ENCODE data around the gene BEND3. TPM values are rescaled to one million over a fixed set of nuclear protein-coding genes. Genes with fewer than 3 reads are reported as not detected.
"Not testable (repeated sequence)": the region's sequence is repeated elsewhere in the genome, so short reads cannot be mapped to it uniquely, and the experiment has no call there.

BEND3 gene
- total RNA-seq: 3.1 TPM
- long read RNA-seq, partial matches to known transcripts: 0 of 3 reads
- long read RNA-seq, other reads (novel, unspliced or antisense): 3 of 3 reads

- Histone ChIP-seq H3K4me1 (peaks cover 26% of the 10 kb centered on the region), H3K36me3 (no peaks in the 10 kb centered on the region), H3K27me3 (ENCODE audit: low read depth) (peaks cover 3% of the 10 kb centered on the region), H3K4me3 (peak within 1 kb of the TSS; percentile 80), H3K27ac (peak within 1 kb of the TSS; percentile 71), H3K9me3 (no peaks in the 10 kb centered on the region)
- intact Hi-C loops (cut with DNase I): no loop called here
- TF ChIP-seq, protein P1, sequence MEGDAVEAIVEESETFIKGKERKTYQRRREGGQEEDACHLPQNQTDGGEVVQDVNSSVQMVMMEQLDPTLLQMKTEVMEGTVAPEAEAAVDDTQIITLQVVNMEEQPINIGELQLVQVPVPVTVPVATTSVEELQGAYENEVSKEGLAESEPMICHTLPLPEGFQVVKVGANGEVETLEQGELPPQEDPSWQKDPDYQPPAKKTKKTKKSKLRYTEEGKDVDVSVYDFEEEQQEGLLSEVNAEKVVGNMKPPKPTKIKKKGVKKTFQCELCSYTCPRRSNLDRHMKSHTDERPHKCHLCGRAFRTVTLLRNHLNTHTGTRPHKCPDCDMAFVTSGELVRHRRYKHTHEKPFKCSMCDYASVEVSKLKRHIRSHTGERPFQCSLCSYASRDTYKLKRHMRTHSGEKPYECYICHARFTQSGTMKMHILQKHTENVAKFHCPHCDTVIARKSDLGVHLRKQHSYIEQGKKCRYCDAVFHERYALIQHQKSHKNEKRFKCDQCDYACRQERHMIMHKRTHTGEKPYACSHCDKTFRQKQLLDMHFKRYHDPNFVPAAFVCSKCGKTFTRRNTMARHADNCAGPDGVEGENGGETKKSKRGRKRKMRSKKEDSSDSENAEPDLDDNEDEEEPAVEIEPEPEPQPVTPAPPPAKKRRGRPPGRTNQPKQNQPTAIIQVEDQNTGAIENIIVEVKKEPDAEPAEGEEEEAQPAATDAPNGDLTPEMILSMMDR (IDR thresholded peaks at IDR 0.05): no peak
- peak; percentile 30 to 40 for ATAC-seq
- peak; percentile 65 for DNase-seq
Measured at GRCh38 chr6:107114926-107115694, at the start of gene BEND3. Gene BEND3 (minus strand): TSS chr6:107115515. CDS start chr6:107099285, 16,230 bp downstream.

DNA sequence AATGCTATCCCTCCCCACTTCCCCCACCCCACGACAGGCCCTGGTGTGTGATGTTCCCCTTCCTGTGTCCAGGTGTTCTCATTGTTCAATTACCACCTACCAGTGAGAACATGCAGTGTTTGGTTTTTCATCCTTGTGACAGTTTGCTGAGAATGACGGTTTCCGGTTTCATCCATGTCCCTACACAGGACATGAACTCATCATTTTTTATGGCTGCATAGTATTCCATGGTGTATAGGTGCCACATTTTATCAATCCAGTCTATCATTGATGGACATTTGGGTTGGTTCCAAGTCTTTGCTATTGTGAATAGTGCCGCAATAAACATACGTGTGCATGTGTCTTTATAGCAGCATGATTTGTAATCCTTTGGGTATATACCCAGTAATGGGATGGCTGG, 49.0 kb upstream of the BEND3 start:
- intact Hi-C loops (cut with DNase I): not testable (repeated sequence)

GRCh38 chr6:107161521-107161920, 46.2 kb upstream of the BEND3 start:
- Histone ChIP-seq H3K27me3 (ENCODE audit: low read depth) (no peaks in the 10 kb centered on the region), H3K36me3 (no peaks in the 10 kb centered on the region), H3K4me3 (no peak overlapping the region), H3K9me3 (no peaks in the 10 kb centered on the region), H3K27ac (no peak overlapping the region), H3K4me1 (no peaks in the 10 kb centered on the region)
- DNase-seq: no peak
- ATAC-seq: no peak
- intact Hi-C loops (cut with DNase I): no loop called here
- TF ChIP-seq, protein P1 (IDR thresholded peaks at IDR 0.05): no peak

More for the DNA sequence above, 49.0 kb upstream of the BEND3 start:
- H3K4me3 ChIP-seq; H3K27ac ChIP-seq; DNase-seq; H3K4me1 ChIP-seq; ATAC-seq; H3K36me3 ChIP-seq; H3K27me3 ChIP-seq (ENCODE audit: low read depth); H3K9me3 ChIP-seq: not testable (repeated sequence)

DNA sequence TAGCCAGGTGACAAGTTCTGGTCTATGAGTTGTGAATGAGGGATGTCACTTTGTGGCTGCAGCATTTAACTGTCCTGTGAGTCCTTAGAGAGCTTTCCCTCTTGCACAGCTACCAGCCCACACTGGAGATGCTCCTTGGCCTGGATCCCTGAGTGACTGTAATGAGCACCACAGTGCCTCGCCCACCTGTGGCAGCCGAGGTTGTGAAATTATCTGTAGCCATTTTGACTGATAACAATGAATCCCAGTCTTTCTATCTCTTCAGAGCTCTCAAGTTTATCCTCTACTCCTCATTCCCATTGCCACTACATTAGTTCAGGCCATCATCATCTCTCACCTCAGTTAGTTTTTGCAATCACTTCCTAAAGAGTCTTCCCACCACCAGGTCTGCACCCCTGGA, 41.3 kb upstream of the BEND3 start:
- TF ChIP-seq, protein P1 (IDR thresholded peaks at IDR 0.05): no peak
- H3K4me1 ChIP-seq: no peaks in the 10 kb centered on the region
- no peak overlapping the region for H3K27ac ChIP-seq
- DNase-seq (no peak), ATAC-seq (no peak)
- H3K27me3 ChIP-seq (ENCODE audit: low read depth): no peaks in the 10 kb centered on the region
- no peak overlapping the region for H3K4me3 ChIP-seq
- no peaks in the 10 kb centered on the region for H3K36me3 ChIP-seq
- no peaks in the 10 kb centered on the region for H3K9me3 ChIP-seq
- intact Hi-C loops (cut with DNase I): no loop called here

DNA sequence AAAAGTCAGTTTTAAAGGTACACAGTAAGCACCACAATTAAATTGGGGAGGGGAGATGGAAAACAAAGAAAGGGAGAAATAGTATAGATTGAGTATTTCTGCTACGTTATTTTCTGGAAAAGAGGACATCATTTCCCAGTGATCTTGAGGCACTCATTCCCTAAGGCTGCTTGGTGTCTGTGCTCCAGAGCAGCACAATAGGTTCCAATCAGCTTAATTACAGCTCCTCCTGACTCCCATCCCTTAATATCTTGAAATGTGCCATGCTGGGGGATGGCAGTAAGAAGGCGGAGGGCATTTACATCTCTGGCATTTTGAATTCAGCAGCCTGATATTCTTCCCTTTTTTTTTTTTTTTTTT, 39.5 kb upstream of the BEND3 start:
- H3K27me3 ChIP-seq (ENCODE audit: low read depth): no peaks in the 10 kb centered on the region
- H3K4me3 ChIP-seq: no peak overlapping the region
- intact Hi-C loops (cut with DNase I): no loop called here
- DNase-seq (no peak), ATAC-seq (peak in 1 of 2 donors; percentile 22)
- no peaks in the 10 kb centered on the region for H3K9me3 ChIP-seq
- peak overlapping the region; percentile 8 for H3K27ac ChIP-seq
- TF ChIP-seq, protein P1 (IDR thresholded peaks at IDR 0.05): no peak
- no peaks in the 10 kb centered on the region for H3K36me3 ChIP-seq
- no peaks in the 10 kb centered on the region for H3K4me1 ChIP-seq

GRCh38 chr6:107154131-107154800, 39.0 kb upstream of the BEND3 start:
- ATAC-seq (peak; percentile 62 to 79), DNase-seq (peak; percentile 59)
- Histone ChIP-seq H3K27ac (peak overlapping the region; percentile 26), H3K36me3 (no peaks in the 10 kb centered on the region), H3K27me3 (ENCODE audit: low read depth) (no peaks in the 10 kb centered on the region), H3K4me3 (no peak overlapping the region), H3K4me1 (no peaks in the 10 kb centered on the region), H3K9me3 (no peaks in the 10 kb centered on the region)
- TF ChIP-seq, protein P1 (IDR thresholded peaks at IDR 0.05): no peak
- intact Hi-C loops (cut with DNase I): no loop called here

Data from lower lobe of right lung (tissue), 2 donors.